22Rv1 (cell line): ENCODE measurements around the gene PNMA6F.
"Not testable (repeated sequence)": the region's sequence is repeated elsewhere in the genome, so short reads cannot be mapped to it uniquely, and the experiment has no call there.

Experiments used
- ZFX ChIP-seq: fragments of 450-650 bp; IDR thresholded peaks from 2 replicates; pipeline ENCODE4 v1.6.1; 2017; ENCODE audit warnings: antibody characterized with exemption, borderline replicate concordance
- TF ChIP-seq, protein P1 (sequence below): fragments of 450-650 bp; IDR thresholded peaks from 2 replicates; pipeline ENCODE4 v1.5.1; 2017; ENCODE audit warnings: mild to moderate bottlenecking

DNA sequence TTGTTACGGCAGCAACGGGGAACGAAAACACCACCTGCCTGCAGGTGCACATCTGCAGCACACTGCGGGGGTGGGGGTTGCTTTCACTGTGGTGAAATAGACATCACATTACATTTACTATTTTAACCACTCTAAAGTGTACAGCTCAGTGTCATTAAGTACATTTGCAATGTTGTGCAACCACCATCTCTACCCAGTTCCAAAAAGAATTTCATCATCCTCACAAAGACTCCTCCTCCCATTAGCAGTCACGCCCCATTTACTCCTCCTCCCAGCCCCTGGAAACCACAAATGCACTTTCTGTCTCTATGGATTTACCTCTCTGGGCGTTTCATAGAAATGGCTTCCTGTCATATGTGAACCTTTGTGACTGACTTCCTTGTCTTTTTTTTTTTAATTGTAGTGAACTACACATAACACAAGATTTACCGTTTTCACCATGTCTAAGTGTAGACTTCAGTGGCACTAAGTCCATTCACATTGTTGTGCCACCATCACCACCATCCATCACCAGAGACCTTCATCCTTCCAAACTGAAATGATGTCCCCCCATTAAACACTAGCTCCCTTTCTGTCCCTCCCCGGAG lies 28.0 kb downstream of the PNMA6F start:
- TF ChIP-seq, protein P1, sequence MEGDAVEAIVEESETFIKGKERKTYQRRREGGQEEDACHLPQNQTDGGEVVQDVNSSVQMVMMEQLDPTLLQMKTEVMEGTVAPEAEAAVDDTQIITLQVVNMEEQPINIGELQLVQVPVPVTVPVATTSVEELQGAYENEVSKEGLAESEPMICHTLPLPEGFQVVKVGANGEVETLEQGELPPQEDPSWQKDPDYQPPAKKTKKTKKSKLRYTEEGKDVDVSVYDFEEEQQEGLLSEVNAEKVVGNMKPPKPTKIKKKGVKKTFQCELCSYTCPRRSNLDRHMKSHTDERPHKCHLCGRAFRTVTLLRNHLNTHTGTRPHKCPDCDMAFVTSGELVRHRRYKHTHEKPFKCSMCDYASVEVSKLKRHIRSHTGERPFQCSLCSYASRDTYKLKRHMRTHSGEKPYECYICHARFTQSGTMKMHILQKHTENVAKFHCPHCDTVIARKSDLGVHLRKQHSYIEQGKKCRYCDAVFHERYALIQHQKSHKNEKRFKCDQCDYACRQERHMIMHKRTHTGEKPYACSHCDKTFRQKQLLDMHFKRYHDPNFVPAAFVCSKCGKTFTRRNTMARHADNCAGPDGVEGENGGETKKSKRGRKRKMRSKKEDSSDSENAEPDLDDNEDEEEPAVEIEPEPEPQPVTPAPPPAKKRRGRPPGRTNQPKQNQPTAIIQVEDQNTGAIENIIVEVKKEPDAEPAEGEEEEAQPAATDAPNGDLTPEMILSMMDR = not testable (repeated sequence)
- TF ChIP-seq ZFX = not testable (repeated sequence)
